DOHH2 (cell line): ENCODE data around the gene OR4N2.
"Not testable (repeated sequence)": the region's sequence is repeated elsewhere in the genome, so short reads cannot be mapped to it uniquely, and the experiment has no call there.

Experiments
- H3F3A ChIP-seq: fragments of 200-600 bp; sonication (generic), shearing (Covaris generic); 2 replicates; pipeline ENCODE4 v1.6.0; 2016; ENCODE audit warnings: antibody characterized with exemption, mild to moderate bottlenecking; ENCODE audit not compliant: control insufficient read depth, insufficient read depth
- H3K27ac ChIP-seq: fragments of 200-600 bp; sonication (generic); 2 replicates; pipeline ENCODE4 v1.5.1; 2014; ENCODE audit warnings: low read depth, mild to moderate bottlenecking, low read length, moderate library complexity
- H3K27me3 ChIP-seq: fragments of 200-600 bp; sonication (generic); 2 replicates; pipeline ENCODE4 v1.6.1; 2014; ENCODE audit warnings: mild to moderate bottlenecking, low read length, mixed read lengths; ENCODE audit not compliant: control insufficient read depth
- H3K36me3 ChIP-seq: fragments of 200-600 bp; sonication (generic); 2 replicates; pipeline ENCODE4 v1.6.1; 2014; ENCODE audit warnings: mild to moderate bottlenecking, low read length, moderate library complexity, mixed read lengths; ENCODE audit not compliant: control insufficient read depth
- H3K4me1 ChIP-seq: fragments of 200-600 bp; sonication (generic); 2 replicates; pipeline ENCODE4 v1.6.1; 2014; ENCODE audit warnings: mild to moderate bottlenecking, low read length, mixed read lengths; ENCODE audit not compliant: control insufficient read depth
- H3K4me2 ChIP-seq: fragments of 200-600 bp; sonication (generic); 2 replicates; pipeline ENCODE4 v1.6.0; 2014; ENCODE audit warnings: mild to moderate bottlenecking, low read length, moderate library complexity
- H3K4me3 ChIP-seq: fragments of 200-600 bp; sonication (generic); 2 replicates; pipeline ENCODE4 v1.5.1; 2014; ENCODE audit warnings: mild to moderate bottlenecking, low read length, mixed read lengths
- H3K79me2 ChIP-seq: fragments of 200-600 bp; sonication (generic); 2 replicates; pipeline ENCODE4 v1.6.1; 2014; ENCODE audit warnings: mild to moderate bottlenecking, low read length, mixed read lengths; ENCODE audit not compliant: control insufficient read depth
- H3K9me2 ChIP-seq: fragments of 200-600 bp; sonication (generic); replicated peaks from 2 replicates; pipeline ENCODE4 v1.6.1; 2014; ENCODE audit warnings: mild to moderate bottlenecking, low read length, mixed read lengths; ENCODE audit not compliant: control insufficient read depth
- H3K9me3 ChIP-seq: fragments of 200-600 bp; sonication (generic); 2 replicates; pipeline ENCODE4 v1.6.1; 2014; ENCODE audit warnings: antibody characterized with exemption, low read length, mixed read lengths; ENCODE audit not compliant: control insufficient read depth, insufficient read depth
- H4K20me1 ChIP-seq: fragments of 200-600 bp; sonication (generic); 2 replicates; pipeline ENCODE4 v1.6.0; 2014; ENCODE audit warnings: low read depth, mild to moderate bottlenecking, antibody characterized with exemption, low read length, moderate library complexity; ENCODE audit not compliant: control insufficient read depth, insufficient read depth
- EZH2phosphoT487 ChIP-seq: fragments of 200-600 bp; sonication (generic); IDR thresholded peaks from 2 replicates; pipeline ENCODE4 v1.6.1; 2017; ENCODE audit warnings: borderline replicate concordance, mild to moderate bottlenecking, antibody characterized with exemption, low read length, moderate library complexity, mixed read lengths
- TF ChIP-seq, protein P1 (sequence below): fragments of 200-600 bp; sonication (generic); IDR thresholded peaks from one replicate; pipeline ENCODE4 v1.5.1; 2014; ENCODE audit warnings: antibody characterized with exemption, mild to moderate bottlenecking, low read depth, low read length; ENCODE audit not compliant: poor library complexity, severe bottlenecking

Gene OR4N2, protein sequence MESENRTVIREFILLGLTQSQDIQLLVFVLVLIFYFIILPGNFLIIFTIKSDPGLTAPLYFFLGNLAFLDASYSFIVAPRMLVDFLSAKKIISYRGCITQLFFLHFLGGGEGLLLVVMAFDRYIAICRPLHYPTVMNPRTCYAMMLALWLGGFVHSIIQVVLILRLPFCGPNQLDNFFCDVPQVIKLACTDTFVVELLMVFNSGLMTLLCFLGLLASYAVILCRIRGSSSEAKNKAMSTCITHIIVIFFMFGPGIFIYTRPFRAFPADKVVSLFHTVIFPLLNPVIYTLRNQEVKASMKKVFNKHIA

GRCh38 chr14:19803470-19803869, at the start of gene OR4N2:
TSS of gene OR4N2 (plus strand) at chr14:19803770. CDS start at chr14:19827449, 23,679 bp downstream.
- not testable (repeated sequence) for H3K79me2 ChIP-seq, H3F3A ChIP-seq, H4K20me1 ChIP-seq, H3K27me3 ChIP-seq, H3K36me3 ChIP-seq, H3K4me3 ChIP-seq, H3K27ac ChIP-seq, H3K4me1 ChIP-seq, H3K9me2 ChIP-seq, H3K4me2 ChIP-seq, H3K9me3 ChIP-seq

DNA sequence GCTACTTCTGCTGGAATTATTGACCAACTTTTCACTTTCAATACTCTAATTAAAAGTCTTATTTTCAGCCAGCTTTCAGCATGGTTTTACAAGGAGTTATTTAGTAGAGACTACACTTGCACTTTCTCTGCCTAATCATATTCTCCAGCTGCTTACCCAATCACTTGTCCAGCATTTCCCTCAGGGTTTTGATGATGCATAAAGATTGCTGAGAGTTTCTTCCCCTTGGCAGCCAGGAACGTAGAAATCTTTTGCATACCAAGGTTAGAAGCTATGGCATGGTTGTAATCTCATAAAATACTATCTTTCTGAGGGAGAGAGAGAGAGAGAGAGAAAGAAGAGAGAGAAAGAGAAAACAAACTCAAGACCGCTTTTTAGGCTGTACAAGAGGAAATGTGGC, 49.4 kb upstream of the OR4N2 start:
- H3K4me1 ChIP-seq, result no peaks in the 10 kb centered on the region
- no peak for TF ChIP-seq EZH2phosphoT487
- TF ChIP-seq, protein P1, sequence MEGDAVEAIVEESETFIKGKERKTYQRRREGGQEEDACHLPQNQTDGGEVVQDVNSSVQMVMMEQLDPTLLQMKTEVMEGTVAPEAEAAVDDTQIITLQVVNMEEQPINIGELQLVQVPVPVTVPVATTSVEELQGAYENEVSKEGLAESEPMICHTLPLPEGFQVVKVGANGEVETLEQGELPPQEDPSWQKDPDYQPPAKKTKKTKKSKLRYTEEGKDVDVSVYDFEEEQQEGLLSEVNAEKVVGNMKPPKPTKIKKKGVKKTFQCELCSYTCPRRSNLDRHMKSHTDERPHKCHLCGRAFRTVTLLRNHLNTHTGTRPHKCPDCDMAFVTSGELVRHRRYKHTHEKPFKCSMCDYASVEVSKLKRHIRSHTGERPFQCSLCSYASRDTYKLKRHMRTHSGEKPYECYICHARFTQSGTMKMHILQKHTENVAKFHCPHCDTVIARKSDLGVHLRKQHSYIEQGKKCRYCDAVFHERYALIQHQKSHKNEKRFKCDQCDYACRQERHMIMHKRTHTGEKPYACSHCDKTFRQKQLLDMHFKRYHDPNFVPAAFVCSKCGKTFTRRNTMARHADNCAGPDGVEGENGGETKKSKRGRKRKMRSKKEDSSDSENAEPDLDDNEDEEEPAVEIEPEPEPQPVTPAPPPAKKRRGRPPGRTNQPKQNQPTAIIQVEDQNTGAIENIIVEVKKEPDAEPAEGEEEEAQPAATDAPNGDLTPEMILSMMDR, result no peak
- H3K36me3 ChIP-seq, result no peaks in the 10 kb centered on the region
- no peaks in the 10 kb centered on the region for H3K9me3 ChIP-seq
- no peaks in the 10 kb centered on the region for H3K9me2 ChIP-seq
- no peak overlapping the region for H3K4me3 ChIP-seq
- H3F3A ChIP-seq, result no peaks in the 10 kb centered on the region
- H4K20me1 ChIP-seq, result no peaks in the 10 kb centered on the region
- H3K4me2 ChIP-seq, result no peak overlapping the region
- no peak overlapping the region for H3K27ac ChIP-seq
- H3K79me2 ChIP-seq, result no peaks in the 10 kb centered on the region
- H3K27me3 ChIP-seq, result no peaks in the 10 kb centered on the region

DNA sequence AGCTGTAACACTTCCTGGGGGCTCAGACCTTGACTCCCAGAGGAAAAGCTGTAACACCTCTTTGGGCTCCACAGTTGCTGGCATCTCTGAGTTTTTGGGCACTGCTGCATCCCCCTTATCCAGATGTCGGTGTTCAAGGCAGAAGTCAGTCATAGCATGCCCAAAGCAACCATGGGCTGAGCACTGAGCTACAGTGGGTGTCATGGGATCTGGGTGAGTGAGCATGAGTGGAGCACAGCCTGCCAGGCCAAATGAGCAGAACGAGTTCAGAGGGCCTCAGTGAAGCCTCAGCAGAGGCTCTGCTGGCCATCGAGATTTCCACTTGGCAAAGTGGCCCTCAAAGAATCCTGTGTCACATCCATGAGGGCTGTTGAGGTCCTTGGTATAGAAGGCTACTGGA, 32.1 kb upstream of the OR4N2 start:
- H3K4me1 ChIP-seq, H3K27ac ChIP-seq, H3K79me2 ChIP-seq, H3F3A ChIP-seq, H3K4me3 ChIP-seq, H4K20me1 ChIP-seq, H3K9me2 ChIP-seq, H3K36me3 ChIP-seq, H3K27me3 ChIP-seq, H3K4me2 ChIP-seq: not testable (repeated sequence)
- H3K9me3 ChIP-seq, result peaks cover 11% of the 10 kb centered on the region

DNA sequence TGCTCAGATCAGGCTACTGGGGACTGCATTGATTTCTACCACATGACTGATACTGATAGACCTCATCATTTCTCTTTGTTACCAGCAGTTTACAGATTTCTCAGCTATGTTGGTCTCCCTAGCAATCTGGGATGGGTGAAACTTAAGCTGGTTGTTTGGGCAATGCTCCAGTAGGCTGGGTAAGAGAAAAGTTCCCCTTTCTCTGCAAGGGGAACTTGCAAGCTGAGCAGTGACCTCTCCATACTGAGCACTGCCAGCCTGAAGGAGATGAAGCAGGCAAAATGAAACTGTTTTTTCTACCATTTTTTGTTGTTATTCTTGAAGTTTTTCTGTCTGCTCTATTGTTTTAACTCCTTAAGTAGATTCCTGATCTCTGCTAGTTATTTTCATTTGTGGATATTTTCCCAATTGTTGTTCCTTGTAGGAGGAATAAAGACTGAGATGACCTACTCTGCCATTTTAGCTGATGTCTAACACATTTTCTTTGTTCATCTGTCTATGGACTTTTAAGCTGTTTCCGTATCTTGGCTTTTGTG, 31.6 kb upstream of the OR4N2 start:
- H3K36me3 ChIP-seq, result no peaks in the 10 kb centered on the region
- H3K27ac ChIP-seq, result no peak overlapping the region
- no peak overlapping the region for H3K4me2 ChIP-seq
- H3K4me3 ChIP-seq, result no peak overlapping the region
- H3K27me3 ChIP-seq, result no peaks in the 10 kb centered on the region
- H3K79me2 ChIP-seq, result no peaks in the 10 kb centered on the region
- no peaks in the 10 kb centered on the region for H3K9me2 ChIP-seq
- H3K4me1 ChIP-seq, result no peaks in the 10 kb centered on the region
- TF ChIP-seq, protein P1, result no peak
- TF ChIP-seq EZH2phosphoT487, result no peak
- H4K20me1 ChIP-seq, result no peaks in the 10 kb centered on the region
- peaks cover 11% of the 10 kb centered on the region for H3K9me3 ChIP-seq
- no peaks in the 10 kb centered on the region for H3F3A ChIP-seq

- not testable (repeated sequence) for H4K20me1 ChIP-seq, H3K79me2 ChIP-seq, H3K9me2 ChIP-seq, H3K36me3 ChIP-seq, H3K27ac ChIP-seq, H3F3A ChIP-seq, H3K4me3 ChIP-seq, H3K4me1 ChIP-seq, H3K4me2 ChIP-seq, H3K27me3 ChIP-seq
- H3K9me3 ChIP-seq, result peaks cover 11% of the 10 kb centered on the region
These were observed 31.1 kb upstream of the OR4N2 start for GRCh38 chr14:19772454-19772853.

- not testable (repeated sequence) for H3K79me2 ChIP-seq, H4K20me1 ChIP-seq, H3K9me2 ChIP-seq, H3K4me1 ChIP-seq, H3K36me3 ChIP-seq, H3K27me3 ChIP-seq, H3F3A ChIP-seq, H3K4me2 ChIP-seq, H3K4me3 ChIP-seq, H3K27ac ChIP-seq
- peaks cover 11% of the 10 kb centered on the region for H3K9me3 ChIP-seq
These were observed 30.4 kb upstream of the OR4N2 start, which contains the start of gene OR4M1 for GRCh38 chr14:19773204-19773603. TSS of gene OR4M1 (plus strand) at chr14:19773504. CDS start at chr14:19780323, 6,819 bp downstream.
